ENCODE results near the gene CCDC149.

Gene CCDC149

DNA sequence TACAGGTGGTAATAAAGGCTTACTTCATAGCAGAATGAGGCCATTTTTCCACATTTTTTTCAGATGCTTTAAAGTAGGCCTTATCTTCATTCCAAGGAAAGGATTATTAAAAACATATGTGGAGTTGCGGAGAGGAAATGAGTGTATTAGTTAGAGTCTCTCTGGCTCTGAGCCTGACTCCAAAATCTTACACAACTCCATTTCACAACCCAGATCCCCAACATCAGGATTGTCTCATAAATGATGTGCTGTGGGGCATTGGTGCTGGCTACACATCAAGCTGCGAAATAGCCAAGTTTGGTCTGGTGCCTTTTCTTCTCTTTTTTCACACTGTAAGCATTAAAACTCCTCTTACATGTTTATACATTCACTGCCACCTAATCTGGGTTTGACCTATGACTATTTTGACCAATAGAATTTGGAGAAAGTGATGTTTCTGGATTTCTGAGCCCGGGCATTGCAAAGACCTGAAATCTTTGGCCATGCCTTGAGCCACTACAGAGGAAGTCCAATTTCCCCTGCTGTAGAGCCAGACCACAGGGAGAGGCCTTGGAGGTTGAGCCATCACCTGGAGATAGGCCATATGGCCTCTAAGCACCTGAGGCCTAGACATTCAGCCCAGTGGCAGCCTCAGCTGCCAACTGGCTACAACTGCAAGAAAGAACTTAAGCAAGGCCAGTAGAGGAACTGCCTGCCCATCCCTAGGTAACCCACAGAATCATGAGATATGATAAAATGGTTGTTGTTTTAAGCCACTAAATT, 134.2 kb downstream of the CCDC149 start:
- no peak for FAIRE-seq

DNA sequence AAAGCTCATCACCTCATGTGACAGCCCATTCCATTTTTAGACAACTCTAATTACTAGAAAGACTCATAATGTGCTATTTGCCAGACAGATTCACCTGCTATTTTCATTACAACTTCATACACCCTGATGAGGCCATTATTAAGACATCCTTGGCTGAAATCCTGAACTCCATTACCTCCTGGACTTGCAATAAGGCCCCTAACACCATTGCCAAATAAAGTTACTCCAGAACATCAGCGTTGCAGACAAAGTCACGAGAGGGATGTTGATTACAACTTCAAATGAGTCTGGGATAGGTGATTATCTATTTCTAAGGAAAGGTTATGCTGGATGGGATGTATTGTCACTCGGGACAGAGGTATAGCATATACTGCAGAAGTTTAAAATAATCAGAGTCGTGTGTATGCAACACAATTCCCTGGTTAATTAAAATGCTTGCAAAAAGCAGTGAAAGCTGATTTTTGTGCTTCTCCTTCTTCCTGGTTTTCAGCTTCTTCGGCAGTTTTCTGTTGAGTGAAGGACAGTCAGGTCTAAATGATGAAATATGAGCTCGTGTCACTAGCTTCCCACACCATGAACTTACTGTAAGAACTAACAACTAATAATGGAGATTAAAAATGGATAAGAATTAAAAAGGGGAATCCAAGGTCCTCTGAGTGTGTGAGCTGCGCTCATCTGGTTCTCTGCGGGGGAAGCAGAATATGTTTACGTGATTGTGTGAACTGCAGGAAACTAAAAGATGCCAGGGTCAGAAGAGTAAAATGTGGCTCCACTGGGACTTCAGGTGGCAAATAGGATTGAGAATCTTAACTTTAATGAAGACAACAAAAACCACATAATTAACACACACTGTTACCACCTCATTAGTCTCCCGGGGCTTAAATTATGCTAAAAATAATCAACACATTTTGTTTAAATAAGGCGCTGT, 135.0 kb downstream of the CCDC149 start:
- FAIRE-seq = no peak
- DNase-seq (ENCODE audit: low spot score) = no peak

More for the DNA sequence above, 134.2 kb downstream of the CCDC149 start:
- no peak for DNase-seq (ENCODE audit: low spot score)

DNA sequence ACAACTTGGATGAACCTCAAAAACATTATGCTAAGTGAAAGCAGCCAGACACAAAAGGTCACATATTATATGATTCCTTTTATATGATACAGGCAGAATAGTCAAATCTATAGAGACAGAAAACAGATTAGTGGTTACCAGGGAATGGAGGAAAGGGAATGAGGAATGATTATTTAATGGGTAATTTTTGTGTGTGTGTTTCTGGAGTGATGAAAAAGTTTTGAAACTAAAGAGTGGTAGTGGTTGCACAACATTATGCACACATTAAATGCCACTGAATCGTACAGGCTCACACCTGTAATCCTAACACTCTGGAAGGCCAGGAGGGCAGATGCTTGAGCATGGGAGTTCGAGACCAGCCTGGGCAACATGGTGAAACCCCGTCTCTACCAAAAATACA, 137.1 kb downstream of the CCDC149 start:
- DNase-seq (ENCODE audit: low spot score) = no peak
- FAIRE-seq = no peak

DNA sequence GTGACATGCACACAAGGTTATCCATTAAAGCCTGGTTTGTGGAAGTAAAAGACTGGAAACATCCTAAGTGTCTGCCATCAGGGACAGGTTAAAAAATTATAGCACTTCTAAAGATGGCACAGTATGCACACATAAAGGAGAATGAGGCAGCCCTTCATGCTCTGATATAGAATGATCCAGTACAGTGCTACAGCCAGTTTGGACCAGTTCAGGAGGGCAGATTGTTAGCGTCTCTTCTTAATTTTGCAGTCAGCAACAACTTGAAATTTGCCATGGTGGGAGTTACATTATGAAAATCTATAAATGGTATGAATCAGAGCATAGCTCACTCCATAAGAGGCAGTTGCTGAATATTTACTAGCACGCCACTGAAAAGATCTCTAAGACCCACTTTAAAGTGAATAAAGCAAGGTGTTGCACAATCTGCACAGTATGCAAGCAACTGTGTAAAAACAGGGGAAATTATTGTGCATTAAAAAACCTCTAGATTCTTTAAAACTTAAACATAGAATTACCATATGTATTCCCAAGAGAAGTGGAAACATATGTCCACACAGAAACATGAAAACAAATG, 137.7 kb downstream of the CCDC149 start:
- DNase-seq (ENCODE audit: low spot score) (no peak), FAIRE-seq (no peak)

DNA sequence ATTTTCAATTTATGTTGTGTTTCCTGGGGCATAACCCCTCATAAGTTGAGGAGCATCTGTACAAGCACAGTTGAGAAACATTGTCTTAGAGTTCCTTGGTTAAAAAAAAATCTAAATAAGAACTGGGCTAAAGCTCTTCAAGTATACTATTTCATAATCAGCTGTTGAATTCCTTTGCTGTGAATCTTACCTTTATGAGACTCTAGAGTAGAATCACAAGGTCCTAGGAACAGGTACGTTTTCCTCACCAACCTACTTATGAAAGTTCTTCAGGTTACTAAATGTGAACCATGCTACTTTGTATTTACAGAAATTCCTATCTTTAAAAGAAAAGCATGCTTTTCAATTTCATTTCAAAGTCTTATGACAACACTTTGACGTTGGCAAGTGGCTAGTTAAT, 138.4 kb downstream of the CCDC149 start:
- FAIRE-seq = no peak
- no peak for DNase-seq (ENCODE audit: low spot score)

DNA sequence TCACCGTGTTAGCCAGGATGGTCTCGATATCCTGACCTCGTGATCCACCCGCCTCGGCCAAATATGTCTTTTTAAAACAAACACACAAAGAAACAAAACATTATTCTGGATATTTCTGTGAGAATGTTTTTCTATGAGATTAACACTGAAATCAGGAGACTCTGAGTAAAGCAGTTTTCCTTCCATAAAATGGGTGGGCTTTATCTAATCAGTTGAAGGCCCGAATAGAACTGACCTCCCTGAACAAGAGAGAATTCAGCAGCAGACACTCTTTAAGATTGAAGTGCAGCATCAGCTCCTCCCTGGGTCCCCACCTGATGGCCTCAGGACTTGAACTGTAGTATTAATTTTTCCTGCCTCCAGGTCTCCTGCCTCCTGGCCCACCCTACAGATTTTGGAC, 139.9 kb downstream of the CCDC149 start:
- DNase-seq (ENCODE audit: low spot score) = no peak
- no peak for FAIRE-seq

DNA sequence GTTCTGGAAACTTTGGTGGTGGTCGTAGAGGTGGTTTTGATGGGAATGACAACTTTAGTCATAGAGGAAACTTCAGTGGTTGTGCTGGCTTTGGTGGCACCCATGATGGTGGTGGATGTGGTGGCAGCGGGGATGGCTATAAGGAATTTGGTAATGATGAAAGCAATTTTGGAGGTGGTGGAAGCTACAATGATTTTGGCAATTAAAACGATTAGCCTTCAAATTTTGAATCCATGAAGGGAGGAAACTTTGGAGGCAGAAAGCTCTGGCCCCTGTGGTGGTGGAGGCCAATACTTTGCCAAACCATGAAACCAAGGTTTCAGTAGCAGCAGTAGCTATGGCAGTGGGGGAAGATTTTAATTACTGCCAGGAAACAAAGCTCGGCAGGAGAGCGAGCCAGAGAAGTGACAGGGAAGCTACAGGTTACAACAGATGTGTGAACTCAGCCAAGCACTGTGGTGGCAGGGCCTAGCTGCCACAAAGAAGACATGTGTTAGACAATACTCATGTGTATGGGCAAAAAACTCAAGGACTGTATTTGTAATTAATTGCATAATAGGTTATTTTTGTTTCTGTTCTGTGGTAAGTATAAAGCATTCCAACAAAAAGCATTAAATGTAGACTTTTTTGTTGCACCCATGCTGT, 140.7 kb downstream of the CCDC149 start:
- no peak for FAIRE-seq
- no peak for DNase-seq (ENCODE audit: low spot score)

DNA sequence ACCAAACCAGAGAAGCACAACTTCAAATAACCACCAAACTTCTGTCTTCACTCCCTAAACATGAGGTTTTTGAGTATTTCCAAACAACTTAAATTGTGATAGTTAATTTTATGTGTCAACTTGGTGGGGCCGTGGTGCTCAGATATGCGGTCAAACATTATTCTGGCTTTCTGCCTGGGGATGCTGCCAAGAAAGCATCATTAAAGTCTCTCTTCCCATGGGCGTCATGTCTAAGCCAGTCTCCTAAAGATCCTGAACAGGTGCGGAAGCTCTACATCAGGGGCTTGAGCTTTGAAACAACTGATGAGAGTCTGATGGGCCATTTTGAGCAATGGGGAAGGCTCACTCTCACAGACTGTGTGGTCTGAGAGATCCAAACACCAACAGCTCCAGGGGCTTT, 141.6 kb downstream of the CCDC149 start:
- FAIRE-seq (no peak), DNase-seq (ENCODE audit: low spot score) (no peak)

DNA sequence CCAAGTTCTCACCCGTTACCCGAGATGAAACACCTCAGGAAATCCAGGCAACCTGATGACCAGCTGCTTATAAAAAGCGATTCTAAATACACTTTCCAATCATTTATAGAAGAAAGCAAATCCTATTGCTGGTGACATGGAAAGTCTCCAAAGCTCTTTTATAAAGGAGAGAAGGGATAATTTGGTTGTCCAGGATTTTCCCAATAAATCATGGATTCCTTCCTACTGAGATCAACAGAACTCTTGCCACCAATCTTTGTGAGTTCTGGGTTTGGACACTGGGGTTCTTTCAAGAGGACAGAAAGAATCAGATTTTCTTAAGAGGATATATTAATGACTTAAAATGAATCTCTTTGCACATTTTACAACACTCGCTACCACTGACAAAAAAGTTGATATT, 142.2 kb downstream of the CCDC149 start:
- FAIRE-seq = no peak
- DNase-seq (ENCODE audit: low spot score) = no peak

DNA sequence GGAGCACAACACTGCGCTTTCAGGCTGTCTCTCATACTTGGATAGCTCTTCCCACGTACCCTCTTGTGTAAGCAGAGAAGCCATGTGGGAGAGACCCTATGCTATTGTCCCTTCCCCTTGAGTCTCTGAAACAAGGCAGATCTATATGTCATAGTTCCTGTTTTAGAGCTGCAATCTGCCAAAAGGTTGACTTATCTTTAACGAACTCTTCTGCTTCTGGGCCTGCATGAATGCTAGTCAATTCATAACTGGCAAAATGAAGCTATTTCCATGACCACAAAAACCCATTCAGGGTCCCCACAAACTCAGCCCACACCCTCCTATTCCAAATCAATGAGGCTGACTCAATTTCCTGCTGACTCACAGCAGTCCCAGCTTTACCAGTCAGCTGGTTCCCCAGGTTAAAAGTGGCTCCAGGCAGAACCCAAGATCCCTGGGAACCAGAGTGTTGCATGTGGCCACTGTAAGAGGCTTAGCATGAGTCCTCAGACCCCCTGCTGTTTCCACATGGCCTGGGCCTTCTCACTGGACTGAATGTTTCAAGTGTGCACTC, 142.7 kb downstream of the CCDC149 start:
- FAIRE-seq (peak; percentile 90), DNase-seq (ENCODE audit: low spot score) (peak; percentile 83)

DNA sequence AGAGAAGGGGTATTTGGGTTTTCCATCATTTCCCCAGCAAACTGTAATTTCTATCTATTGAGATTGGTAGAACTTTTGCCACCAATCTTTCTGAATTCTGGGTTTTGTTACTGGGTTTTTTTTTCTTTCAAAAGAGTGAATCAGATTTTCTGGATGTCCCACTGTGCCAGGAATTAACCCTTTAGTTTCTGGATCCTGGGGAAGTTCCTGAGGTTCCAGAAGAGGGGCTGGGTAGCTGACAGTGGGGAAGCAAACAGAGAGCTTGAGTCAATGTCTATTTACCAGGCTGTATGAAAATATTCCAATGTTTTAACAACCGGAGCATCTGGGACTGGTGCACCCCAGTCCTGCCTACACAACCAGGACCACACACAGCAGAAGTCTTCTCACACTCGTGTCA, 143.3 kb downstream of the CCDC149 start:
- DNase-seq (ENCODE audit: low spot score) (no peak), FAIRE-seq (no peak)

DNA sequence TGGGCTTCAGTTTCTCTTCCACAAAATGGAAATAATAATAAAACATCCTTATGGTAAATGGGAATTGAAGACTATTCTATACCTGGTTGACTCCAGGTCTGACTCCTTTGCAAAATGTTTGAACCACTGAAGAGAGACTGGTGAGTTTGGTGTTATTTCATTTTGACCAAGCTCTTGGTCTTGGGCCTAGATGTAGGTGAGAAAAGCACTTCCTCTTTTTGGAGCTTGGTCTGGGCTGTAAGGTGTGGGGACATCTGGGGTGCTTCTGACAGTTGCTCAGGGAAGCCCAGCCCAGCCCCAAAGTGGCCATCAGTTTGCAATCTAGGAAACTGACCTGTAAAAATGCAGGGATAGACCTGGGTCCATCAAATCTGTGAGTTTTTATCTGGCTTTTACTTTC, 144.2 kb downstream of the CCDC149 start:
- FAIRE-seq (no peak), DNase-seq (ENCODE audit: low spot score) (no peak)

DNA sequence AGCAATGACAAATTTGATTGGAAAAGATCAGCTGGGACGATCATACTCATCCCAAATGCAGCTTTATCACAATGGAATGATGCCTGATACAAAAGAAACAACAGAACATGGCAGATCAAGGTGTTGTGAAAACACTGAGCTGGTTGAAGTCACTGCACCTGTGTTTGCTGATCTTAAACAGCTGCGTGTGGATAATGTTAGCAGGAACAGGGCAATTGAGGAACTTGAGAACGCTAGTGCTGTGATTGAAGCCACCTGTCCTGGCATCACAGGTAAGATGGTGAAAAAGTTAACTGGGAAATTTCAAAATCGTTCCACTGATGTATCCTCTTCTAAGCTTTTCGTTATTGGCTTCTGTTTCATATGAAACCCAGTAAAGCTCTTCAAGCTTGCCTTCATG, 144.8 kb downstream of the CCDC149 start:
- no peak for DNase-seq (ENCODE audit: low spot score)
- no peak for FAIRE-seq

DNA sequence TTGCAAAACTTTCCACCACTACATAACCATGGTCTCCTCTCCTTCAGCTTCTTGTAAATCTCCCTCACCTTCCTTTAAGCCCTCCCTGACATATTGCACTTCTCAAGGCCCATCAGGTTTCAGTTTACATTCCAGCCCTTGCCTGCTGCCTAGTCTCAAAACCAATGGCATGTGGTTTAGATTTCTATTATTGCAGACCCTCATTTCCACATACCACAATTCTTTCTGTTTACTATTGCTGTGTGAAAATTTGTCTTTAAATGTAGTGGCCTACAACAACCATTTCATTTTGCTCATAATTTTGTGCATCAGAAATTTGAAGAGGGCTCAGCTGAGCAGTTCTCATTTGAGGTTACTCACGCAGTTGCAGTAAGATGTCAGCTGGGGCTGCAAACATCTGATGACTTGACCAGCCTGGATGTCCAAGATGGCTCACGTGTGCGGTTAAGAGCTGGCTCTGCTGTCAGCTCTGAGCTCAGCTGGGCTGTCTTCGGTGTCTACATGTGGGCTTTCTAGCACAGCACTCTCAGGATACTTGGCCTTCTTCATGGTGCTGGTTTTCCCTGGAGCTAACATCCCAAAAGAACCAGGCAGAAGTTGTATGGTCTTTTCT, 147.4 kb downstream of the CCDC149 start:
- FAIRE-seq (no peak), DNase-seq (ENCODE audit: low spot score) (no peak)

DNA sequence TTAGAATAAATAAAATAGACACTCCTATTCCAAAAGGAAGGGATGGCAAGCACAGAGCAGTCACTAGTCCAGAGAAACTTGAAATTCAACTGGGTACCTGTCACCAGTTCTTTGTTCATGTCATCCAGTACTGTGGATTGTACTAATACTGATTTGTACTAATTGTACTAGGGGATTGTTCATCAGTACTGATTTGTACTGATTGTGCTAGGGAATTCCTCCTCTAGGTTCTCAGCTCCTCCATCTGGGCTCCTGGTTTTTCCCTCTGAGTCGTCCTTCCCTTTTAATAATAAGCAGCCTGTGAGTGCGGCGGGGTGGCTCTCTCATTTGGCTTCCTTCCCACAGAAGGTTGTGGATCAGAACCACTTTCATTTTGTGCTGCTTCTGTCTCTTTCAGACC, 148.5 kb downstream of the CCDC149 start:
- FAIRE-seq (no peak), DNase-seq (ENCODE audit: low spot score) (no peak)

DNA sequence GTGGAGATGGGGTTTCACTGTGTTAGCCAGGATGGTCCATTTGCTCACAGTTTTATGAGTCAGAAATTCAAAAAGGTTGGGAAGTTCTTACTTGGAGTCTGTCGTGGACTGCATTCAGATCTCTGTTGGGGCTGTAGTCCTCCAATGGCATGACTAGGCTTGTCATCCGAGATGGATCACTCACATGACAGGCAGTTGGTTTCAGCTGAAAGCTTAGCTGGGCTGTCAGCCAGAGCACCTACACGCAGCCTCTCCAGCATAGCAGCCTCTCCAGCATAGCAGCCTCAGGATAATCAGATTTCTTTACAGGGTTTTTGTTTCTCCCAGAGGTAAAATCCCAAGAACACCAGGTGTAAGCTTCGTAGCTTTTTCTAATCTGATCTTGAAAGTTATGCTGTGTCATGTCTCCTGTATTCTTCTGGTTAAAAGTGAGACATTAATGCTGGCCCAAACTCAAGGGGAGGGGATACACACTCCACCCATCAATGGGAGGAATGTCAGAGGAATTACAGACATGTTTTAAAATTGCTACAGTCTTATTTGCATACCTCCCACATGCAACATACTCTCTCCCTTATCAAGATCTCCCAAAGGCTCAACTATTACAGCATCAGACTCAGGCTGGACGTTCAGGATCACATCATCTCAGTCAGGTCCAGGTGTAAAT, 149.1 kb downstream of the CCDC149 start:
- DNase-seq (ENCODE audit: low spot score) = peak; percentile 65
- peak; percentile 81 for FAIRE-seq

Data from RCC 7860 (cell line).